K562 (cell line): Measurements from ENCODE around the gene CUEDC2. TPM values are rescaled to one million over a fixed set of nuclear protein-coding genes. Genes with fewer than 3 reads are reported as not detected.

Source experiments
- ATAC-seq: fragments of 200-7000 bp; cut with Tn5 transposase; 3 replicates; pipeline ENCODE4 v1.9.1; 2020; ENCODE audit warnings: moderate library complexity
- BruUV-seq: library from RNA; stranded (reverse); fragments of 400-500 nt; replicated peaks from 2 replicates; lab custom pipeline; 2021; lab: Mats Ljungman, UMichigan
- CTCF ChIA-PET: fragments of 300-600 bp; formaldehyde crosslinking; extraction: SDS; loops from one replicate; lab custom pipeline; 2021; ENCODE audit warnings: low intra/inter-chr PET ratio; lab: Yijun Ruan, JAX
- POLR2A ChIA-PET: fragments of 300-600, 350-650 bp; sonication (Branson Sonifier 250); formaldehyde crosslinking; extraction: SDS; loops from one replicate; lab custom pipeline; 2021; ENCODE audit warnings: antibody characterized with exemption, inconsistent platforms; lab: Yijun Ruan, JAX
- DNase-seq, 4 experiments: peaks; one replicate each; pipeline versions ENCODE4 v3.0.0 to v3.0.0-alpha.2; 2011 to 2018; ENCODE audit warnings: low spot score in 3 of 4, mixed read lengths in 3 of 4; ENCODE audit errors: extremely low read depth in 1 of 4
- FAIRE-seq: peaks from 2 replicates; lab custom pipeline; 2011; peaks lifted over from hg19 to GRCh38; lab: Jason Lieb, UNC
- H2AFZ ChIP-seq: 2 replicates; pipeline ENCODE4 v1.6.0; 2011; ENCODE audit warnings: low read depth, low read length, control low read depth, inconsistent platforms
- H3K27ac ChIP-seq: fragments of 200-600 bp; 3 replicates; pipeline ENCODE4 v1.8.0; 2011; ENCODE audit warnings: low read depth, mild to moderate bottlenecking, control low read depth, inconsistent platforms, low read length, moderate library complexity, mixed read lengths; ENCODE audit errors: extremely low read depth
- H3K27me3 ChIP-seq, 2 experiments: fragments of 300-600 bp in 1 of 2; 2 replicates in 1 of 2; 3 replicates in 1 of 2; pipeline versions ENCODE4 v1.6.0 to v1.8.0; 2011; ENCODE audit warnings: inconsistent platforms in 2 of 2, low read length in 2 of 2, mild to moderate bottlenecking in 1 of 2, mixed read lengths in 1 of 2, moderate library complexity in 1 of 2; ENCODE audit not compliant: control insufficient read depth in 2 of 2, insufficient read depth in 2 of 2
- H3K36me3 ChIP-seq: fragments of 300-600 bp; 3 replicates; pipeline ENCODE4 v1.8.0; 2011; ENCODE audit warnings: mild to moderate bottlenecking, low read length, inconsistent platforms; ENCODE audit not compliant: control insufficient read depth, insufficient read depth
- H3K4me1 ChIP-seq, 2 experiments: fragments of 200-600 bp in 1 of 2; replicated peaks in 1 of 2; 2 replicates in 1 of 2; 3 replicates in 1 of 2; pipeline versions ENCODE4 v1.5.1 to v1.8.0; 2011; ENCODE audit warnings: inconsistent platforms in 2 of 2, low read length in 2 of 2, mild to moderate bottlenecking in 1 of 2, mixed read lengths in 1 of 2, moderate library complexity in 1 of 2; ENCODE audit not compliant: control insufficient read depth in 2 of 2, insufficient read depth in 2 of 2
- H3K4me2 ChIP-seq: 2 replicates; pipeline ENCODE4 v1.6.1; 2011; ENCODE audit warnings: low read length, control low read depth, inconsistent platforms, mixed read lengths; ENCODE audit not compliant: insufficient read depth
- H3K4me3 ChIP-seq: fragments of 200-600 bp; sonication (generic), shearing (Covaris generic); 2 replicates; pipeline ENCODE4 v1.5.1; 2016; ENCODE audit warnings: control low read depth, inconsistent platforms
- H3K79me2 ChIP-seq: fragments of 200-600 bp; 3 replicates; pipeline ENCODE4 v1.8.0; 2011; ENCODE audit warnings: low read length, inconsistent platforms; ENCODE audit not compliant: control insufficient read depth, insufficient read depth
- H3K9ac ChIP-seq, 2 experiments: 2 replicates each; pipeline versions ENCODE4 v1.6.0 to v1.6.1; 2011; ENCODE audit warnings: low read depth in 2 of 2, low read length in 2 of 2, control low read depth in 1 of 2, inconsistent platforms in 1 of 2, mild to moderate bottlenecking in 1 of 2, mixed read lengths in 1 of 2; ENCODE audit not compliant: insufficient read depth in 1 of 2
- H3K9me1 ChIP-seq: one replicate; pipeline ENCODE4 v1.6.0; 2011; ENCODE audit warnings: inconsistent platforms, mild to moderate bottlenecking, low read length, moderate library complexity; ENCODE audit not compliant: control insufficient read depth, insufficient read depth
- H3K9me3 ChIP-seq: replicated peaks from 2 replicates; pipeline ENCODE4 v1.5.1; 2011; ENCODE audit warnings: low read depth, low read length, inconsistent platforms; ENCODE audit not compliant: control insufficient read depth, insufficient read depth
- H4K20me1 ChIP-seq: replicated peaks from 2 replicates; pipeline ENCODE4 v1.6.1; 2011; ENCODE audit warnings: low read length, inconsistent platforms, mixed read lengths; ENCODE audit not compliant: control insufficient read depth, insufficient read depth
- BMI1 ChIP-seq: fragments of 150-350 bp; IDR thresholded peaks from 2 replicates; pipeline ENCODE4 v1.6.1; 2014; ENCODE audit warnings: low read length
- CHAMP1 ChIP-seq: fragments of 450-650 bp; IDR thresholded peaks from 2 replicates; pipeline ENCODE4 v1.6.1; 2016; ENCODE audit warnings: mild to moderate bottlenecking
- FOXK1 ChIP-seq: sonication (generic); formaldehyde crosslinking; IDR thresholded peaks from 2 replicates; pipeline ENCODE4 v1.8.0; 2022; ENCODE audit warnings: missing genetic modification reagents, mild to moderate bottlenecking, borderline replicate concordance
- FOXM1 ChIP-seq, 2 experiments: fragments of 450-650 bp in 1 of 2; sonication (generic) in 1 of 2; formaldehyde crosslinking in 1 of 2; IDR thresholded peaks; 2 replicates each; pipeline versions ENCODE4 v1.6.1 to v1.9.0; 2017 to 2022; ENCODE audit warnings: low read depth in 2 of 2, mild to moderate bottlenecking in 2 of 2, missing genetic modification reagents in 1 of 2, moderate library complexity in 1 of 2
- HIVEP1 ChIP-seq: fragments of 250-450 bp; sonication (Bioruptor Pico); IDR thresholded peaks from 2 replicates; pipeline ENCODE4 v1.4.0; 2020; ENCODE audit warnings: mild to moderate bottlenecking
- MCM2 ChIP-seq: fragments of 450-650 bp; IDR thresholded peaks from 2 replicates; pipeline ENCODE4 v1.6.1; 2017; ENCODE audit warnings: low read depth, mild to moderate bottlenecking
- MCM7 ChIP-seq, 2 experiments: fragments of 450-650 bp; IDR thresholded peaks; 2 replicates each; pipeline ENCODE4 v1.6.1; 2016 to 2018
- NR2F6 ChIP-seq: fragments of 450-650 bp; formaldehyde crosslinking; IDR thresholded peaks from 2 replicates; pipeline ENCODE4 v1.4.0; 2020; ENCODE audit warnings: mild to moderate bottlenecking
- PCBP2 ChIP-seq: fragments of 200-400 bp; formaldehyde crosslinking; IDR thresholded peaks from 2 replicates; pipeline ENCODE4 v1.6.1; 2018; ENCODE audit warnings: low read length, low read depth, mild to moderate bottlenecking, moderate library complexity; ENCODE audit not compliant: poor library complexity, severe bottlenecking
- ZNF197 ChIP-seq: fragments of 200-800 bp; sonication (Bioruptor generic); IDR thresholded peaks from 2 replicates; pipeline ENCODE4 v1.6.1; 2016; ENCODE audit warnings: low read depth, missing genetic modification characterization, missing compliant biosample characterization
- ZNF282 ChIP-seq: sonication (generic); formaldehyde crosslinking; IDR thresholded peaks from 2 replicates; pipeline ENCODE4 v1.8.1; 2023; ENCODE audit warnings: missing genetic modification reagents
- WGBS: fragments of 100-300 bp; shearing (Covaris generic); methylation state at CpG from one replicate; pipeline ENCODE4 v1.1.6; 2016; ENCODE audit warnings: low coverage, mixed read lengths; ENCODE audit not compliant: insufficient coverage; ENCODE audit errors: missing lambda C conversion rate; 5-methylcytosine and 5-hydroxymethylcytosine counted together
- in situ Hi-C: fragments of 300-500 bp; cut with MboI; formaldehyde crosslinking; loops from 4 replicates; pipeline ENCODE4 v1.15.0; 2018; ENCODE audit warnings: inconsistent platforms, mixed read lengths
- intact Hi-C: fragments of 100-400 bp; cut with micrococcal nuclease; formaldehyde crosslinking; loops from 2 replicates; pipeline ENCODE4 v1.14.2; 2022
- polyA plus RNA-seq, 8 experiments: library from polyadenylated mRNA; depleted of rRNA in 4 of 8; stranded (reverse) in 5 of 8; unstranded in 3 of 8; fragments of >200 nt; fragmentation: Nextera tagmentation in 2 of 8; fragmentation: Illumina TruSeq in 1 of 8; extraction: Ambion mirVana in 2 of 8; extraction: Trizol in 1 of 8; gene quantifications; 2 replicates each; pipeline versions ENCODE4 v1.2.1 to v1.2.3, GENCODE V29; 2011 to 2014; ENCODE audit warnings: inconsistent platforms in 1 of 8, missing spikeins in 1 of 8
- total RNA-seq, 7 experiments: library from RNA; depleted of rRNA in 6 of 7; stranded (reverse); fragments of >200 nt in 6 of 7; fragmentation: Illumina TruSeq in 2 of 7; extraction: Trizol in 2 of 7; gene quantifications; 2 replicates each; pipeline versions ENCODE4 v1.2.1 to v1.2.3, GENCODE V29; 2011 to 2021; ENCODE audit warnings: low replicate concordance in 1 of 7
- TF ChIP-seq, protein P1 (sequence below): fragments of 450-650 bp; conservative IDR thresholded peaks from 2 replicates; pipeline ENCODE4 v1.6.1; 2016; ENCODE audit warnings: missing genetic modification characterization, low read depth, mild to moderate bottlenecking, control low read depth, missing compliant biosample characterization

The CUEDC2 gene
- total and polyA plus RNA-seq, 9 of the 15 experiments (the other 6 are each of a cell fraction or from before 2014, with no cell fraction given): 8.5 to 48.9 (median 27.4) TPM

- Histone ChIP-seq H3K27ac (no peak overlapping the region), H3K9me1 (no peaks in the 10 kb centered on the region), H3K4me3 (no peak overlapping the region), H4K20me1 (no peaks in the 10 kb centered on the region), H3K79me2 (no peaks in the 10 kb centered on the region), H3K27me3 (no peaks in the 10 kb centered on the region), H3K9me3 (no peaks in the 10 kb centered on the region), H3K36me3 (no peaks in the 10 kb centered on the region), H2AFZ (no peak overlapping the region), H3K4me1 (peaks cover 9 to 14% of the 10 kb centered on the region in 2 experiments), H3K9ac (peak overlapping the region in 1 of 2 experiments; percentile 61; a peak in 2 of 4 replicates), H3K4me2 (no peak overlapping the region; the same call in 1 of the 2 replicates)
- intact Hi-C loops (no loop called here), in situ Hi-C loops (no loop called here)
- FAIRE-seq: no peak
- ChIA-PET CTCF (no interaction called here), POLR2A (interaction anchor here (1.6 kb wide), 2 partner anchors 10 to 47 kb away, joined by 6 read pairs; no protein-coding TSS in a partner anchor)
- no peak for DNase-seq
- 91% methylated on average over 8 of the region's 9 CpGs for WGBS
- no TSS peak for BruUV-seq
- no peak for ATAC-seq
- TF ChIP-seq, protein P1, sequence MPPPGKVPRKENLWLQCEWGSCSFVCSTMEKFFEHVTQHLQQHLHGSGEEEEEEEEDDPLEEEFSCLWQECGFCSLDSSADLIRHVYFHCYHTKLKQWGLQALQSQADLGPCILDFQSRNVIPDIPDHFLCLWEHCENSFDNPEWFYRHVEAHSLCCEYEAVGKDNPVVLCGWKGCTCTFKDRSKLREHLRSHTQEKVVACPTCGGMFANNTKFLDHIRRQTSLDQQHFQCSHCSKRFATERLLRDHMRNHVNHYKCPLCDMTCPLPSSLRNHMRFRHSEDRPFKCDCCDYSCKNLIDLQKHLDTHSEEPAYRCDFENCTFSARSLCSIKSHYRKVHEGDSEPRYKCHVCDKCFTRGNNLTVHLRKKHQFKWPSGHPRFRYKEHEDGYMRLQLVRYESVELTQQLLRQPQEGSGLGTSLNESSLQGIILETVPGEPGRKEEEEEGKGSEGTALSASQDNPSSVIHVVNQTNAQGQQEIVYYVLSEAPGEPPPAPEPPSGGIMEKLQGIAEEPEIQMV (tag): no peak
- no peak for TF ChIP-seq FOXK1 (CRISPR knock-in tag)
- no peak for TF ChIP-seq MCM2
- TF ChIP-seq PCBP2: no peak
- TF ChIP-seq CHAMP1: no peak
- no peak for TF ChIP-seq BMI1
- TF ChIP-seq FOXM1 (IDR thresholded peaks at IDR 0.05; ENCODE audit: low read depth): no peak
- TF ChIP-seq FOXM1 (CRISPR knock-in tag; IDR thresholded peaks at IDR 0.05; ENCODE audit: low read depth): no peak
- no peak for TF ChIP-seq ZNF282 (CRISPR knock-in tag)
- TF ChIP-seq ZNF197 (CRISPR knock-in tag): no peak
- TF ChIP-seq HIVEP1 (CRISPR knock-in tag): no peak
- TF ChIP-seq NR2F6: no peak
- TF ChIP-seq MCM7 (IDR thresholded peaks at IDR 0.05): no peak
Measured at GRCh38 chr10:102468683-102469082, 36.3 kb upstream of the CUEDC2 start.
